PC-3 (cell line): ENCODE results near the gene PHF2.

Source experiments
- CTCF ChIP-seq: fragments of 300-600 bp; sonication (generic); conservative IDR thresholded peaks from 2 replicates; pipeline ENCODE4 v1.5.1; 2017; ENCODE audit warnings: antibody characterized with exemption, low read depth, mild to moderate bottlenecking, low read length
- EZH2 ChIP-seq: fragments of 300-600 bp; sonication (generic); IDR thresholded peaks from one replicate; pipeline ENCODE4 v1.6.1; 2017; ENCODE audit warnings: antibody characterized with exemption, mild to moderate bottlenecking, low read length; ENCODE audit not compliant: unreplicated experiment

GRCh38 chr9:93649610-93650261, 73.4 kb downstream of the PHF2 start:
- TF ChIP-seq CTCF (no peak), EZH2 (no peak)
